ENCODE measurements around the gene LIPC.

Gene LIPC

GRCh38 chr15:58521293-58521991, 89.7 kb downstream of the LIPC start:
- DNase-seq, result no peak

- no peak for DNase-seq
These were observed 90.6 kb downstream of the LIPC start for GRCh38 chr15:58522391-58522790.

GRCh38 chr15:58522865-58523264, 91.1 kb downstream of the LIPC start:
- DNase-seq, result no peak

- no peak for DNase-seq
These were observed 91.8 kb downstream of the LIPC start for GRCh38 chr15:58523634-58524033.

- no peak for DNase-seq
These were observed 92.5 kb downstream of the LIPC start for GRCh38 chr15:58524247-58524646.

GRCh38 chr15:58525991-58526421, 94.2 kb downstream of the LIPC start:
- no peak for DNase-seq

- no peak for DNase-seq
These were observed 94.9 kb downstream of the LIPC start for GRCh38 chr15:58526647-58527192.

GRCh38 chr15:58527573-58528187, 95.9 kb downstream of the LIPC start:
- no peak for DNase-seq

GRCh38 chr15:58528188-58528870, 96.5 kb downstream of the LIPC start:
- DNase-seq, result no peak

GRCh38 chr15:58529041-58529440, 97.2 kb downstream of the LIPC start:
- no peak for DNase-seq

- DNase-seq, result no peak
These were observed 98.3 kb downstream of the LIPC start for GRCh38 chr15:58530056-58530590.

- DNase-seq, result no peak
These were observed 100.3 kb downstream of the LIPC start for GRCh38 chr15:58532126-58532525.

GRCh38 chr15:58534556-58534955, 102.8 kb downstream of the LIPC start:
- no peak for DNase-seq

- DNase-seq, result no peak
These were observed 103.5 kb downstream of the LIPC start for GRCh38 chr15:58535337-58535736.

- no peak for DNase-seq
These were observed 104.1 kb downstream of the LIPC start for GRCh38 chr15:58535894-58536293.

GRCh38 chr15:58536414-58536813, 104.6 kb downstream of the LIPC start:
- no peak for DNase-seq

GRCh38 chr15:58537033-58537432, 105.2 kb downstream of the LIPC start:
- no peak for DNase-seq

GRCh38 chr15:58538225-58538727, 106.5 kb downstream of the LIPC start:
- no peak for DNase-seq

- no peak for DNase-seq
These were observed 107.1 kb downstream of the LIPC start for GRCh38 chr15:58538901-58539300.

- DNase-seq, result no peak
These were observed 107.8 kb downstream of the LIPC start for GRCh38 chr15:58539548-58539947.

- no peak for DNase-seq
These were observed 109.8 kb downstream of the LIPC start for GRCh38 chr15:58541410-58542087.

GRCh38 chr15:58543664-58544335, 112.0 kb downstream of the LIPC start:
- DNase-seq, result no peak
